GM03348 (cell line): ENCODE measurements around the gene TSPEAR.

Experiments
- DNase-seq: peaks from one replicate; pipeline ENCODE4 v3.0.0; 2012; ENCODE audit warnings: low spot score

The TSPEAR gene

GRCh38 chr21:44547656-44548331 lies 163.6 kb downstream of the TSPEAR start:
- DNase-seq, result no peak

GRCh38 chr21:44544566-44544965 lies 166.8 kb downstream of the TSPEAR start:
- no peak for DNase-seq

- no peak for DNase-seq
These were observed 168.7 kb downstream of the TSPEAR start for GRCh38 chr21:44542716-44543115.

GRCh38 chr21:44540741-44541288 lies 170.6 kb downstream of the TSPEAR start:
- no peak for DNase-seq

- DNase-seq, result no peak
These were observed 171.2 kb downstream of the TSPEAR start, which contains the start of gene KRTAP10-1 for GRCh38 chr21:44539991-44540666. TSS of gene KRTAP10-1 (minus strand) at chr21:44540195. CDS start at chr21:44540150, 45 bp downstream.

GRCh38 chr21:44539046-44539445 lies 172.3 kb downstream of the TSPEAR start:
- DNase-seq, result no peak

GRCh38 chr21:44537930-44538911 lies 173.2 kb downstream of the TSPEAR start:
- DNase-seq, result no peak

GRCh38 chr21:44535963-44536362 lies 175.4 kb downstream of the TSPEAR start:
- no peak for DNase-seq

- DNase-seq, result no peak
These were observed 176.7 kb downstream of the TSPEAR start for GRCh38 chr21:44534688-44535087.

GRCh38 chr21:44533891-44534627 lies 177.3 kb downstream of the TSPEAR start:
- DNase-seq, result no peak

- DNase-seq, result no peak
These were observed 178.1 kb downstream of the TSPEAR start for GRCh38 chr21:44533121-44533890.

- DNase-seq, result no peak
These were observed 178.7 kb downstream of the TSPEAR start for GRCh38 chr21:44532712-44533111.

GRCh38 chr21:44531606-44532564 lies 179.5 kb downstream of the TSPEAR start:
- DNase-seq, result no peak

GRCh38 chr21:44530903-44531605 lies 180.3 kb downstream of the TSPEAR start:
- no peak for DNase-seq

- DNase-seq, result no peak
These were observed 181.0 kb downstream of the TSPEAR start for GRCh38 chr21:44530221-44530902.

GRCh38 chr21:44529503-44530125 lies 181.8 kb downstream of the TSPEAR start:
- DNase-seq, result no peak

- DNase-seq, result no peak
These were observed 182.4 kb downstream of the TSPEAR start for GRCh38 chr21:44529011-44529421.

GRCh38 chr21:44528634-44528995 lies 182.8 kb downstream of the TSPEAR start:
- DNase-seq, result no peak
